ENCODE data around the gene DNAH3.

DNAH3 gene

GRCh38 chr16:21183995-21184394, 33.3 kb upstream of the DNAH3 start:
- no peaks in the 10 kb centered on the region for H3K79me2 ChIP-seq (ENCODE audit: insufficient read depth, low read depth)
- TF ChIP-seq CTCF (conservative IDR thresholded peaks at IDR 0.05; ENCODE audit: low read depth, low read length) = no peak
- H3K36me3 ChIP-seq (ENCODE audit: insufficient read depth) = no peaks in the 10 kb centered on the region
- H3K27ac ChIP-seq = no peak overlapping the region
- no peaks in the 10 kb centered on the region for H3K27me3 ChIP-seq (ENCODE audit: insufficient read depth, low read depth)
- H3K4me1 ChIP-seq (ENCODE audit: low read depth, poor library complexity, severe bottlenecking) = no peaks in the 10 kb centered on the region
- no peak overlapping the region for H3K4me3 ChIP-seq (IDR thresholded peaks at IDR 0.05; ENCODE audit: insufficient read depth, low read depth, low read length)
- H3K9ac ChIP-seq = no peak overlapping the region
- H2AFZ ChIP-seq (ENCODE audit: low read depth) = no peak overlapping the region
- H4K20me1 ChIP-seq (ENCODE audit: insufficient read depth) = no peaks in the 10 kb centered on the region
- no peak overlapping the region for H3K4me2 ChIP-seq

GRCh38 chr16:21179983-21180365, 29.3 kb upstream of the DNAH3 start:
- Histone ChIP-seq H3K4me3 (IDR thresholded peaks at IDR 0.05; ENCODE audit: insufficient read depth, low read depth, low read length) (no peak overlapping the region), H3K27me3 (ENCODE audit: insufficient read depth, low read depth) (no peaks in the 10 kb centered on the region), H3K79me2 (ENCODE audit: insufficient read depth, low read depth) (no peaks in the 10 kb centered on the region), H4K20me1 (ENCODE audit: insufficient read depth) (no peaks in the 10 kb centered on the region), H3K27ac (no peak overlapping the region), H3K9ac (no peak overlapping the region), H3K4me1 (ENCODE audit: low read depth, poor library complexity, severe bottlenecking) (no peaks in the 10 kb centered on the region), H3K4me2 (no peak overlapping the region), H3K36me3 (ENCODE audit: insufficient read depth) (no peaks in the 10 kb centered on the region), H2AFZ (ENCODE audit: low read depth) (no peak overlapping the region)
- no peak for TF ChIP-seq CTCF (conservative IDR thresholded peaks at IDR 0.05; ENCODE audit: low read depth, low read length)

GRCh38 chr16:21179126-21179982, 28.7 kb upstream of the DNAH3 start:
- Histone ChIP-seq H3K27me3 (ENCODE audit: insufficient read depth, low read depth) (no peaks in the 10 kb centered on the region), H3K36me3 (ENCODE audit: insufficient read depth) (no peaks in the 10 kb centered on the region), H3K9ac (no peak overlapping the region), H3K79me2 (ENCODE audit: insufficient read depth, low read depth) (no peaks in the 10 kb centered on the region), H3K4me1 (ENCODE audit: low read depth, poor library complexity, severe bottlenecking) (no peaks in the 10 kb centered on the region), H4K20me1 (ENCODE audit: insufficient read depth) (no peaks in the 10 kb centered on the region), H3K27ac (no peak overlapping the region), H3K4me2 (no peak overlapping the region), H3K4me3 (IDR thresholded peaks at IDR 0.05; ENCODE audit: insufficient read depth, low read depth, low read length) (no peak overlapping the region), H2AFZ (ENCODE audit: low read depth) (no peak overlapping the region)
- no peak for TF ChIP-seq CTCF (conservative IDR thresholded peaks at IDR 0.05; ENCODE audit: low read depth, low read length)

GRCh38 chr16:21175397-21175796, 24.8 kb upstream of the DNAH3 start:
- Histone ChIP-seq H3K4me3 (IDR thresholded peaks at IDR 0.05; ENCODE audit: insufficient read depth, low read depth, low read length) (no peak overlapping the region), H4K20me1 (ENCODE audit: insufficient read depth) (no peaks in the 10 kb centered on the region), H3K79me2 (ENCODE audit: insufficient read depth, low read depth) (no peaks in the 10 kb centered on the region), H3K36me3 (ENCODE audit: insufficient read depth) (no peaks in the 10 kb centered on the region), H3K27me3 (ENCODE audit: insufficient read depth, low read depth) (no peaks in the 10 kb centered on the region), H3K27ac (no peak overlapping the region), H2AFZ (ENCODE audit: low read depth) (no peak overlapping the region), H3K4me2 (no peak overlapping the region), H3K4me1 (ENCODE audit: low read depth, poor library complexity, severe bottlenecking) (no peaks in the 10 kb centered on the region), H3K9ac (no peak overlapping the region)
- no peak for TF ChIP-seq CTCF (conservative IDR thresholded peaks at IDR 0.05; ENCODE audit: low read depth, low read length)
